NCI-H1048 (cell line): Measurements from ENCODE around the gene TMEM9.

Source experiments
- DNase-seq: peaks from one replicate; lab custom pipeline; 2025; lab: John Stamatoyannopoulos, UW

The TMEM9 gene

DNA sequence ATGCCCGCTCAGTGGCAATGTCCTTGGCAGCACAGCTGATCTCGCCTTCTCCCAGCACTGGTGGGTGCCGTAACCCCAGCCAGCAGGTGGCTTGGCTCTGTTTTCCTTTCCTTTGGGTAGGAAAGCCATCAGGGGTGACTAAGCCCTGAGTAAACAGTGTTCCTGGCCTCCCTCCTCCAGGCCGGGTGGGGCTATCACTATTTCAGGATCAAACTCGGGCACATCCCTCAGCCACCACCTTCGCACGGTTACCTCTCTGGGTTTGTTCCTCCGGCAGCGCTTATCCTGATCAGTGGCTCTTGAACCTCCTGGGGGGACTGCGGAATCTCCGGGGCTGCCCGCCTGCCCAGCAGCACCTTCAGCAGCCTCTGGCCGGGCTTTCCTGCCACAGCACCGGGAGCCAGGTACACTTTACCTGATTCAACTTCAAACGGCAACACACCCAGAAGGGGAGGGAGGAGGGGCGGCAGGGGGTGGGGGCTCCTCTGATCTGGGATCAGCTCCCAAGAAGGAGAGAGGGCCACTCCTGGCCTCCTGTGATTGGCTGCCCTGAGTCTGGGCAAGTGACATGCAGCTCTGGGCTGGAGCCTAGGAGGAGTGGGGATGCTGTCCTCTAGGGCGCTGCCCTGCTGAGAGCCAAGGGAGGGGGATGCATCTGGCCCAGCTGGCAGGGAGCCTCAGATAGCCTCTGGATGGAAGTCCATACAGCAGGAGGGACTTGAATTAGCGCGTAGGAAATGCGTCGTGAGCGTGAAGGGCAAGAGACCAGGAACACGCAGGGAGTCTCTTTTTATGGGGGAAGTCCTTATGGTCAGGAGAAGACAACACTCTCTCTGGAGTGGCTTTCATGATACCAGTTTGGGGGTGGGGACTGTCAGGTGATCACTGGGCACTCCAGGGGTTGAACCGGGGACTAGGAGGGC is 27.2 kb downstream of the TMEM9 start, which contains the start of gene ASCL5:
Gene ASCL5, minus strand, starts transcription at position 353 of the 923 bp plus-strand sequence. CDS start 11,812 bp downstream, outside the sequence.
- DNase-seq, result no peak

DNA sequence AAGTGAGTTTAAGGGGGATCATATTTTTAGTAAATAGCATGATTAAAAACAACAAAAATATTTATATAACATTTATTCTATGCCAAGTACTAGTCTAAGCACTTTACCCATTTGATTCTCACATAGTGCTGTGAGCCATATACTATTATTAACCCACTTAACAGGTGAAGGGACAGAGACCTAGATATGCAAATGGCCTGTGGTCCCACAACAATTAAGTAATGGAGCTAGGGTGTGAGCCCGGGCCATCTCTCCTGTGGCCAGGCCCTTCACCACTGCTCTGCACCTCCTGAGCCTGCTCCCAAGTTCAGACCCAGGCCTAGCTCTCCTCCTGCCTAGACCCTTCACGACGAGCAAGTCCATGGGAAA is 27.8 kb downstream of the TMEM9 start:
- DNase-seq, result no peak

DNA sequence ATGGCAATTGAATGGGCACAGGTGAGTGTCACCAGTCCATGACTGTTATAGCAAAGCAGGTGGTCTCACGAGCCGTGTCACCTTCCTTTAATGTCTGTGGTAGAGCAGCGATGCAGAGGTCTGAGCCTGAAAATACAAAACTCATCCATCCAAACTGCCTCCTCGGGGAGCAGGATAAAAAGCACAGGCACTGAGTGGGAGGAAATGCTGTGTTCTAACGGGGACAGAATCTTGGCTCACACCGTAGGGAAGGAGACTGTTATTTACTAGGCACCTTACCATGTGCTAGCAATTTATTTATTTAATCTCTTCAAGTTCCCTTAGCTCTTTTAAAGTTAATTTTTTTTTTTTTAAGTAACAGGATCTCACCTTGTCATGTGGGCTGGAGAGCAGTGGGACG is 28.5 kb downstream of the TMEM9 start:
- no peak for DNase-seq

DNA sequence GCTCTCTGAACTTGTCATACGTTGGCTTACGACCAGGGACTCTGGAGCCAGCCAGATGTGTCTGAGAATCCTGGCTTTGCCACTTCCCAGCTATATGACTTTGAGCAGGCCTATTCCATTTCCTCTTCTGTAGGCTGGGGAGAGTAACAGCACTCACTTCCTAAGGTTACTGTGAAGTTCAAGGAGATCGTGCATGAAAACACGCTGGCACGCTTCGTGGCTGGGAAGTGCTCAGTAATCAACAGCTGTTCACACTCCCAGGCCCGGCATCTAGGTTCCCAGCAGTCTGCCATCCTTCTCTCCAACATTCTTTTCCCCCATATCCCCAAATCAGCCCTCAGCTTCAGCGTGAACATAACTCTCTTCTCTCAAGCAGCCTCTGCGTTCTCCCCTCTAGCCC is 29.3 kb downstream of the TMEM9 start:
- DNase-seq, result no peak

DNA sequence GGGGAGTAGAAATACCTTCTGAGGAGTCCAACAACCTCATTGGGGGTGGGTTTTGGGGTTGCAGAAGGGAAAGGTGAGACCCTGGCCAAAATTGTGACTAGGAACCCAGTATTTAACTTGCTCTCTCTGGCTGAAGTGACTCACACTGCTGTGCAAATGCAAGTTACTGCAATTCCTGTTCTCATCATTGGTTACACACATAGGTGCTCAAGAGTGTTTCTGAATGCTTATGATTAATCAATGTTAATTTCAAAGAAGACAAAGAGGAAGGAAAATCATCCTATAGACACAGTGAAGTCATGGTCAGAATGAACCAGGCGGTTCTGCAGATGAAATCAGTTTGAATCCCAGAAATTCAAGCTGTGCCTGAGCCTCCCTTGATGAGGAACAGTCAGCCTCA is 30.4 kb downstream of the TMEM9 start:
- no peak for DNase-seq

DNA sequence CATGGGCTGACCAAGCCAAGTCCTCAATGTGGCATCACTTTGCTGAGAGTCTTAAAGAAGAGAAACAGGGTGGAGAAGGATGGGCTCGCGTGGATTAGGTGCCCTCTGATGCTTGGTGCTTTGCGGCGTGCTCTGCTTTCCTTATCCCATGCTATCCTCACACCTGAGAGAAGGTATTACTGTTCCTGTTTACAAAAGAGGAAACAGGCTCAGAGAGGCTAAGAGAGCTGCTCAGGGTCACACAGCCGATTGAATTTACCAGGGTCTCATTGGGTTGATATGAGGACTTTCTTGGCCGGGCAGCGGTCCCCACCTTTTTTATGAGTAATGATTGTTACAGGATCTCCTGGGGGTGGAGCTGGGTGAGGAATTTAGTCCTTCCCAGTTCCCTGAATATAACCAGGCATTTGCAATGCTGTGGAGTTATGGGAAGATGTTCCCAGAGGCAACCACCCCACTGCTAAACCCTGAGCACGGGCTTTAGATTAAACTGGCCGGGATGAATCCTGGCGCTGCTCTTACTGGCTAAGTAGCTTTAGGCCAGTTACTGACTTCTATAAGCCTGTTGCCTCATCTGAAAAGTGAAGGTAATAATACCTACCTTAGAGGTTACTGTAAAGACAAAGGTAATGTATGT is 31.8 kb downstream of the TMEM9 start:
- DNase-seq, result no peak

DNA sequence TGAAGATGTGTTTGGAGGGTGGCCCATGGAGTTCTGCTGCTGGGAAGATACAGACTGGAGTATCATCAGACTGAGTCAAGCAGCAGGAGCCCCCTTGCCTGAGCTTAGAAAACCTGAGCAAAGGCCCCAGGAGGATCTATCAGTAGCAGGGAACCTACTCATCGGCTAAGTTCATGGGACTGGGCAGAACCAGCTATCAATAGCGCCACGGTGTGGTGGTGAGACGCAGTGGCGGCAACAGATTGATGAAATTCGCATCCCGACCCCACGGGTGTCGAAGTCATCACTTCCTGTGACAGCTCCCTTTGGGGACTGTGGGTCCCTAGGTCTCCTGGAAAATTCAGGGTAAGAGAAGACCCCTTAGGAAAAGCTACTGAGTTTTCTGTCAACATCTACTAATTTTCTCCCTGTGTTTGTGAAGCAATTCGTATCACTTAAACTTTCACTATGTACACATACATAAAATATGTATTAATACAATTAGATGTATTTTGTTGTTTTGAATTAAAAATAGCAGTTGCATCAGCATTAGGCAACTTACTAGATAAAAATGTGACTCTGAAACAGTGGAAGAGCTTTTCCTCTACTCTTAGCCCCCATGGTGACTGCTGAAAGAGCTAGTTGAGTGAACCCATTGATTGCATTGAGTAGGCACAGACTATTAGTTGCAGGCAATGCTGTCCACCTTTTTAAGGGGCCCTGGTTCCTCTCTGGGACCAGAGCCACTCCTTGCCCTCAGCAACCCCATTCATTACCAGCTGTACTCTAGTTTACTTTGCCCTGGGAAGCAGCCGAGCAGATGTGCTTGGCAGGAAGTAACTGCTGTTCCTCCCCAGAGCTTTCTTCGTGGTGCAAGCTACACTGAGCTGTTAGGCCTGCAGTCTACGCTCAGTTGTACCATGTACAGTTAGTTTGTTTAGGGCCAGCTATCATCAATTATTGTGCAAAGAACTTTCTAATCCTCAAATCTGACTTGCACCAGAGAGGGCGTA is 34.8 kb downstream of the TMEM9 start:
- no peak for DNase-seq

DNA sequence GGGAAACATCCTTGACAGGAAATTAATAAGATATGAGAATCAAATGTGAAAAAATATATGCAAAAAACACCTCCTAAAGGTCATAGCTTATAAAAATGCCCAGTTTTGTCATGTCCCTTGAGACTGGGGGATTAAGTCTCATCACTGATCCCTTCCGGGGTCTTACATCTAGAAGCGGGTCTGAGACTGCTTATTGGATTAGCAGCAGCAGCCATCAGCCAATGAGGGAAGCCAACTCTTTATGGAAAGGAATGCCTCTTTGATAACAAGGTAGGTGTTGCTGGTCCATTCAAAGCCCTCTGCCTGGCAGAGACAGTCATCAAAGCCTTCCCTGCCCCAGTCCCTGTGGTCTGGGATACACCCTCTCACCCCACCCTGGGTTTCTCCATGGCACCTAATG is 38.2 kb downstream of the TMEM9 start:
- no peak for DNase-seq

DNA sequence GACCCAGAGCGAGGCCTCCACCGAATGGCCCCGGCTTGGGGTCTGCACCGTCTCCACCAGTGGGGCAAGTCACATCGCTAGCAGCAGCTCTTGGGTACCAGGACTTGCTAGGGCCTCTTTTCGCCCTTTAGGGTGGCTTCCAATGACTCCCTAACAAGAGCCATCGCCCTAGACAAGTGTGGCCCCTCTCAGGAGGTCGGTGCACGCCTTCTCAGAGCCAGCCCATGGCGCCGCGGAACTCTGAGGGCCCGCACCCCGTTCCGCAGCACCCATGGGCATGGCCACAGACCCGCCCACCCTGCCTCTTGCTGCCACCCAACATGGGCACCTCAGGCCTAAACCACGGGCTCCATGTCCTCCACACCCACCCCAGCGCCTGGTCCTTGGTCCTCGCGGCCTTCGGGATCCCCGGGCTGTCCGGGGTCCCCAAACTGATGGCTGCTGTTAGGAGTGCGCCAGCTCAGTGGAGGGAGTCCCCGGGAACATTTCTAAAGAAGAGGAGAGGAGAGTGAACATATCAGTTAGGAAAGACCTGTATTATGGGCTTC is 38.8 kb downstream of the TMEM9 start:
- no peak for DNase-seq

DNA sequence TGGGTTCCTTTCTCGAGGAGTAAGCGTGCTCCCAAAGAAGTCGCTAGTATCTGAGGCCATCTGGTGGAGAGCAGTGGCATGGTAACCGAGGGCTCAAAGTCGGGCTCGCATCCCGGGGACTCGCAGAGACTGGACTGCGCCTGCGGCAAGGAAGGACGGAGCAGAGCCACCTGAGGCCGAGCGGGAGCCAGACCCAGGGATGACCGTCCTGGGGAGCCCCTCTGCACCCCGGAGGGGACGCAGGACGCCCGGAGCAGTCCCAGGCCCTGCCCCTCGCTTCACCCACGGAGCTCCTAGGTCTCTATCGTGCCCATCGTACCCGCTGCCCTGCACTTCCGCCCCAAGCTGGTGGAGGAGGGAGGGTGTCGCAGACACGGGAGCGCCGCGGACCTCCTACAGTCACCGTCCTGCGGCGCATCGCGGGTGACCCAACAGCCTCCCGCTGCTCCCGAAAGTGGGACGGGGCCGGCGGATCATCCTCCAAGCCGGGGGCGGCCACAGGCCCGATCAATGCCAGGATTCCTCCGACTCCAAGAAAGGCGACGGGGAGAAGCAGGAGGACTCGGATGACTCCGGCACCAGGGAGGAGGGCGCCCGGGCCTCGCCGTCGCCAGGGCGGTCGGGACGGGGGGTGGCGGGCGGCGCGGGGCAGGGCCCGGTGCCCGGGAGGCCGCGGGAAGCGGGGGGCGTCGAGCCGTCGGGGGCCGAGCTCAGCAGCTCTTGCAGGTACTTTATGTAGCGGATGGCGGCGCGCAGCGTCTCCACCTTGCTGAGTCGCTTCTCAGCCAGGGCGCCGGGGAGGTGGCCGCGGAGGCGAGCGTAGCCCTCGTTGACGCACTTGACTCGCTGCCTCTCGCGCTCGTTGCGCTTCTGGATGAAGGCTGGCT is 39.8 kb downstream of the TMEM9 start:
- DNase-seq, result peak; percentile 91

DNA sequence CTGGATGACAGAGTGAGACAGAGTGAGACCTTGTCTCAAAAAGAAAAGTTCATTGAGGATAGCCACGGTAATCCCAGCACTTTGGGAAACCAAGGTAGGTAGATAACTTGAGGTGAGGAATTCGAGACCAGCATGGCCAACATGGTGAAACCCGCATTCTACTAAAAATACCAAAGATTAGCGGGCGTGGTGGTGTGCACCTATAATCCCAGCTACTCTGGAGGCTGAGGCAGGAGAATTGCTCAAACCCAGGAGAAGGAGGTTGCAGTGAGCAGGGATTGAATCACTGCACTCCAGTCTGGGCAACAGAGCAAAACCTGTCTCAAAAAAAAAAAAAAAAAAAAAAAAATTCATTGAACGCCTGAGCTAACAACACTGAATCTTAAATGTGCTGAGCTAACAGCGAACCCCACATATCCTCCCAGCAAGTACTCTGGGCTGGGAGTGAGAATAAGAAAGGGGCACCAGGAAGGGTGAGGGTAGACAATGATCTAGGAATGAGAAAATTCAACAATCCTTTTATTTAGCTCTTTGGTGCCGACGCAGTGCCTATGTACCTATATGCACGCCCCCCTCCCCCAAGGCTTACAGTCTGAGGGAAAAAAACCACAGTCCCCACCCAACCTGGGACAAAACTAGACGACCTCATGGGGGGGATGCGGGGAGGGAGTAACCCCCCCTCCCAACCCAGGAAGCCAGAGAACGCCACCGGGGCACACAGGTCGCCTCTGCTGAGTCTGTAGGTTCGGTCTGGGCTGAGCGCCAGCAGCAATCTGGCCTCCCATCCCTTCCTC is 40.6 kb downstream of the TMEM9 start:
- DNase-seq, result no peak

DNA sequence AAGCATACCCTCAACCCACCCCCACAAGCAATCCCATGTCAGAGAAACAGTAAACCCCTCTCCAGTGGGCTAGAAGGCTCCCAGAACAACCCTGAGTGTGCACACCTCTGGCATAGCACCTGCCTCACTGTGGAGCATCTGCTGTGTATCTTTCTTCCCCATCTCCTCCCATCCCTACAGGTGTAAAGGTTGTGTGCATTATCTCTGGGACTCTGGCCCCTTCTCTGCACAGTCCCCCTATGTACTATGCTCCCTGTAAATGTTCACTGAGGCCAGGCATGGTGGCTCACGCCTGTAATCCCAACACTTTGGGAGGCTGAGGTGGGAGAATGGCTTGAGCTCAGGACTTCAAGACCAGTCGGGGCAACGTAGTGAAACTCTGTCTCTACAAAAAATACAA is 41.3 kb downstream of the TMEM9 start:
- DNase-seq, result no peak

DNA sequence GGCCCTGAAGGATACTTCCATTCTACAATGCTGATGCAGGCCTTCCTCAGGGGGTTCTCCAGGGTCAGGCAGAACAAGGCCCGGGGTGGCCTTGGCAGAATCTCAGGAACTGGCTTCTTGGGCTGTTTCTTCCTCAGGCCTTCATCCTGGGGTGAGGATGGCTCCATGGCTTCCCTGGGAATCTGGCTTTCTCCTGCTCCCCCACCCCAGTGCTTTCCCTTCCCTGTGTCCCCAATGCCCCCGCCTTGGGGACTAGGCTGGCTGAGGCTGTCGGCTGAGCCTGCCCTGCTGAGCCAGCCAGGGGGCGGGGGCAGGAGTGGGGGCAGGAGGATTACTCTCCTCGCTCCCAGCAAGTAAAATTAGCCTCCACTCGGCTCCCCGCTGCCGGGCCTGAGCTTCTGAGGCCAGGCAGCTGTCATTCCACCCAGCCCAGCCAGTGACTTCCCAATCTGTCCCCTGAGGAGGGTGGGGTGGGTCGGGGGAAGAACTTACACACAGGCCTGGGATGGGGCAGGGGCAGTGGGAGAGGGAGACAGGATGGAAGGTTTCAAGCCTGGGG is 42.0 kb downstream of the TMEM9 start, which contains the start of gene CACNA1S:
Gene CACNA1S, minus strand, starts transcription at position 254 of the 559 bp plus-strand sequence. Its CDS starts 87 bp downstream, at position 167.
- no peak for DNase-seq

DNA sequence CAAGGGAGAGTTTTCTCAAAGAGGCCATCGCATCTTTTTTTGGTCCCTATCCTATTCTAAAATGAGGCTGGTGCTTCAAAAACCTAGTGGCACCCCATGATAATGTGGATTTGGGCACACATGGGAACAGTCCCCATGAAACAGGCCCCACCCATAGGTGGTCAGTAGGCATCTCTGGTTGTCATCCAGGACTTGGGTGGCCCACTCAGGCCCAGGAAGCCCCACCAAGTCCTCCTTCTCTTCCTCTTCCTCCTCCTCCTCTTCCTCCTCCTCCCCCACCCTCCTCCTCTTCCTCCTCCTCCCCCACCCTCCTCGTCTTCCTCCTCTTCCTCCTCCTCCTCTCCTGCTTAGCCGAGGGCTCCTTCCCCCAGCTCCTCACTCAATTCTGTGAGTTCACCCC is 42.6 kb downstream of the TMEM9 start:
- no peak for DNase-seq

DNA sequence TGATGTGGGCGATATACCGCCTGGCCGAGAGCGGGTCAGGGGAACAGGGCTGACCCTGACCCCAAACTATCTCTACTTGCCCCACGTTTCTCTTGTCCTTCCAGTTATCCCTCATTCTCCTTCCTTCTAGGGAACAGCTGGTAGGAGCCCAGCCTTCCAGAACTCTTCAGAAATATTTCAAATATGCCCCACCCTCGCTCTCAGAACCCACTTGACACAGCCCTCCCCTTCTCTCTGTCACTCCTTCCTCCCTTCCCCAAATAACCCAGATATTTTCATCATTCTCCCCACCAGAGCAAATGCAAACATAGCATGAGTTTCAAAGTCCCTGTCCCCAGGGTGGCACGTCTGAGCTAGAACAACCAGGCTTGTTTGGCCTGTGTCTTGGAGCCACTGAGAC is 43.1 kb downstream of the TMEM9 start:
- no peak for DNase-seq

DNA sequence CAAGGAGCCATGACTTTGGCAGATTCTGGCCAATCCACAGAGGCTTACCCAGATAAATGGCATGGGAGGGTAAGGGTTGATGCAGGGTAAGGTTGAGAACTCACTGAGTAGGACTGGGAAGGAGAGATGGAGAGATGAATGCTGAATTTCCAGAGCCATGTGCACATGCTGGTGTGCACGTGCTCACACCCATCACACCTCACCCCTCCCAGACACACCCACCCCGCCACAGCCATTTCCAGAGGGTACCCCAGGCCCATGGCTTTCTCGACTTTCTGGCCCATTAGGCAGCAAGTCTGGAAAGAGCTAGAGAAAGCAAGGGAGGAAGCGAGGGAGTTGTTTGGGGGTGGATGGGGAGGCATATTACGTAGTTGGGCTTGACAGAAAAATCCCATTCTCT is 43.7 kb downstream of the TMEM9 start:
- no peak for DNase-seq

DNA sequence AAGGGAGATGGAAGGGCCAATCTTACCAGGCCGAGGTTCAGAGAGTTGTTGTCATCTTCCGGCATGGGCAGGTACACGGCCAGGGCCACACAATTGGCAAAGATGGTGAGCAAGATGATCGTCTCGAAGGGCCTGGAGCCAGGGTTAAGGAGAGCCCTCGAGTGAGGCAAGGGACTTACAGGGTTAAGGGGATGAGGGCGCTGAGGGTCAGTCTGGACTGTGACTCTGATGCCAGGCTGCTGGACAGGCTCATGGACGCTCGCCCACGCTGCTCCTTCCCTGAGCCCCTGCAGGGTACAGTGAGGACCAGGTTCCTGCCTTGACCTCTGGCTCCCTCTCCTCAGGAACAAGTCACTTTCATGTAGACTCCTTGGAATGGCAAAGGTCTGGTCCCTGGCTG is 44.1 kb downstream of the TMEM9 start:
- DNase-seq, result no peak

DNA sequence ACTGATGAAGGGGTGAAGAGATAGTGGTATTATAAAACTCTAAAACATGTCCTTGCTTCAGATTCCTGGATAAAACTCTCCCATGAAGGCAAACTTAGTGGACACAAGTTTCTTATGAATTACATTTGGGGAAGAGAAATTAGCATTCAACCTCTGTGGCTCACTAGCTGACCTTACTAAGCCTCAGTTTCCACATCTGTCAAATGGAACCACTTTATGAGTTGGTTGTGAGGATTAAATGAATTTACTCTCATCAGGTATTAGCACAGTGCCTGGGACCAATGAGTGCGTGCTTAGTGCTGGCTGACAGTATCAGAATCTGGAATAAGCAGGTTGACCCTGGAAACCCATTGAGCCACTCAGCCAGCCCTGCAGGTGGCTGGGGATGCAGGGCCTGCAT is 44.6 kb downstream of the TMEM9 start:
- DNase-seq, result no peak

DNA sequence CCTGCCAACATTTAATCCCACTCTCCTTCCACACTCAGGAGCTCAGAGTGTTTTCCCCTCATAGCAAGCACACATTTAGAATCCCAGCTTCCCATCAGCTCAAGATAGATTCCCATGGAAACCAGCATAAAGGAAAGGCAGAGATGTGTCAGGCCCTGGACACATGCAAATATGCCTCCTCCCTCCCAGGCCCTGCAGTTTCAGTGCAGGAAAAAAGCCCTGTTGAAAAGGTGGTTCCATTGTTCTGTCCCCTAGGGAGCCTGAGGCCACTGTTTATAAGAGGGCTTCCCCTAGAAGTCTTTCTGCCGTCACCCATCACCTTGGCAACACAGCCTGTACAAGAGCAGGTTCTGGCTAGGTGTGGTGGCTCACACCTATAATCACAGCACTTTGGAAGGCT is 45.7 kb downstream of the TMEM9 start:
- DNase-seq, result peak; percentile 73

DNA sequence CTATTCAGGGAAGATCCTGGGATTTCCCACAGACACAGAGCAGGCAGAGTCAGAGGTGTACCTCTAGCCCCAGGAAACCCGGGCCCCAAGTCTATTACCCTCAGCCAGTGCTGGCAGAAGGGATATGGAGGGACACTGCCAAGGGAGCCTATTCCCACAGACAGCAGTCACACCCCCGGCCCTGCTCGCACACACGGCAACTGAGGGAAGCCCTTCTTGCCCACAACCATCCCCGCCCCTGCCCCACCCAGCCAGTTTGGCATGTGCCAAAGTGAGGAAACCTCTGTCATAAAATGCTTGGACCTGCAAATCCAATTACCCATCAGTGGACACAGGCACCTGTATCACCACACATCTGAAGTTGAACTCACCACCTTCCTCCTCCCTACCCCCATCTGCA is 48.6 kb downstream of the TMEM9 start:
- no peak for DNase-seq
